HG02623 (cell line): ENCODE measurements around the gene ABL2.

Experiments used
- ATAC-seq: cut with Tn5 transposase; IDR thresholded peaks from one replicate; pipeline ENCODE4 v1.9.1; 2021; ENCODE audit warnings: moderate library complexity; ENCODE audit not compliant: unreplicated experiment

The ABL2 gene

GRCh38 chr1:179058487-179059483, 170.7 kb downstream of the ABL2 start:
- no peak for ATAC-seq

GRCh38 chr1:179055937-179056336, 173.5 kb downstream of the ABL2 start:
- no peak for ATAC-seq

- ATAC-seq = no peak
These were observed 176.0 kb downstream of the ABL2 start for GRCh38 chr1:179053486-179053885.

- no peak for ATAC-seq
These were observed 176.7 kb downstream of the ABL2 start for GRCh38 chr1:179052776-179053175.
